Thymus (tissue), 11 donors: ENCODE results near the gene MBD1. TPM values are rescaled to one million over a fixed set of nuclear protein-coding genes. Genes with fewer than 3 reads are reported as not detected.
A peak's percentile ranks its signal among the peaks of the same experiment; 100 is the strongest.

Experiments used
- DNase-seq, 9 donors: peaks; one replicate each; pipeline ENCODE4 v3.0.0-alpha.2; 2013; ENCODE audit warnings: low spot score in 9 of 9, low read depth in 6 of 9, missing footprints in 1 of 9
- H3K27ac ChIP-seq, 2 donors: one replicate each; pipeline ENCODE4 v1.5.1; 2013; ENCODE audit warnings: control low read depth in 1 of 2, low read depth in 1 of 2, low read length in 1 of 2, mild to moderate bottlenecking in 1 of 2, moderate library complexity in 1 of 2
- H3K27me3 ChIP-seq, 2 donors: one replicate each; pipeline ENCODE4 v1.5.1; 2013; ENCODE audit warnings: low read length in 1 of 2; ENCODE audit not compliant: control insufficient read depth in 2 of 2, insufficient read depth in 1 of 2
- H3K36me3 ChIP-seq, 2 donors: one replicate each; pipeline ENCODE4 v1.5.1; 2013; ENCODE audit warnings: low read length in 1 of 2, mild to moderate bottlenecking in 1 of 2, moderate library complexity in 1 of 2; ENCODE audit not compliant: control insufficient read depth in 2 of 2, insufficient read depth in 2 of 2
- H3K4me1 ChIP-seq, 2 donors: one replicate each; pipeline ENCODE4 v1.5.1; 2013; ENCODE audit warnings: low read length in 2 of 2; ENCODE audit not compliant: control insufficient read depth in 2 of 2, insufficient read depth in 2 of 2
- H3K4me3 ChIP-seq, 2 donors: one replicate each; pipeline ENCODE4 v1.5.1; 2013; ENCODE audit warnings: low read length in 2 of 2, control low read depth in 1 of 2, mild to moderate bottlenecking in 1 of 2
- H3K9me3 ChIP-seq, 2 donors: one replicate each; pipeline ENCODE4 v1.5.1; 2013; ENCODE audit warnings: low read length in 1 of 2, mild to moderate bottlenecking in 1 of 2; ENCODE audit not compliant: control insufficient read depth in 2 of 2, insufficient read depth in 1 of 2
- WGBS: extraction: QIAGEN DNeasy Blood & Tissue Kit; methylation state at CpG from one replicate; pipeline ENCODE4 v1.1.7; 2013; 5-methylcytosine and 5-hydroxymethylcytosine counted together
- polyA plus RNA-seq: library from polyadenylated mRNA; stranded (reverse); fragments of 200-250 nt; gene quantifications from one replicate; pipeline ENCODE4 v1.2.3, GENCODE V29; 2013
- total RNA-seq: library from RNA; stranded (reverse); fragments of 120-200 nt; gene quantifications from one replicate; pipeline ENCODE4 v1.2.4, GENCODE V29; 2013
- donor health status: healthy.

Gene MBD1
- total and polyA plus RNA-seq, 2 donors, result 37.3 to 48.9 TPM

DNA sequence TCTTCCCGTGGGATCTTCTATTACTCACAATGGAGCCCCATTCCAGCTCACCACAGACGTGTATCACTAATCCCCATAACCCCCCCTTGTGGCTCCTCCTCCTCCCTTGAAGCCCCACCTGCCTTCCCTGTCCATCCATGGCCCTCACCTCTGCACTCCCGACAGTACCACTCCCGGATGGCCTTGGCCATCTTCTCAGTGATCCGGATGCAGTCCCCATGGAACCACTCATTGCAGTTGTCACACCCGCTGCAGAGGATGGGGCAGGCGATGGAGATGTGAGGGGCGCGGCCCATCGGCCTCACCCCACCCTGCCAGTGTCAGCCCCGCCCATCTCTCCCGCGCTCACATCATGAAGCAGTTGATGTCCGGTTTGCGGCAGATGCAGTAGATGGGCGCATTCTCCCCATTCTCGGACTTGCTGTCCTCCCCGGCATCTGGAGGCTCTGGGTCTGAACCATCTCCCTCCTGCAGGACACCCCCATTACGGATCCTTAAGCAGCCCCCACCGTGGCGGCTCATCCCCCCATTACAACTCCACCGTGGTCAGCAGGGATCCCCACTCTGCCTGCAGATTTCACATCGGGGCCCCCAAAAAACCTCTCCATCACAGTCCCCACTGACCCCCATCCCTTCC is 5.2 kb upstream of the MBD1 start:
- Histone ChIP-seq H3K27me3 (no peaks in the 10 kb centered on the region), H3K9me3 (peaks cover 0 to 5% of the 10 kb centered on the region in 2 donors), H3K36me3 (peaks cover 39 to 44% of the 10 kb centered on the region in 2 donors), H3K4me3 (peak overlapping the region; percentile 56 to 80), H3K27ac (no peak overlapping the region), H3K4me1 (peaks cover 10 to 19% of the 10 kb centered on the region in 2 donors)
- WGBS, result 54% methylated on average over 23 of the region's 23 CpGs
- peak in 1 of 9 donors; percentile 16 for DNase-seq

DNA sequence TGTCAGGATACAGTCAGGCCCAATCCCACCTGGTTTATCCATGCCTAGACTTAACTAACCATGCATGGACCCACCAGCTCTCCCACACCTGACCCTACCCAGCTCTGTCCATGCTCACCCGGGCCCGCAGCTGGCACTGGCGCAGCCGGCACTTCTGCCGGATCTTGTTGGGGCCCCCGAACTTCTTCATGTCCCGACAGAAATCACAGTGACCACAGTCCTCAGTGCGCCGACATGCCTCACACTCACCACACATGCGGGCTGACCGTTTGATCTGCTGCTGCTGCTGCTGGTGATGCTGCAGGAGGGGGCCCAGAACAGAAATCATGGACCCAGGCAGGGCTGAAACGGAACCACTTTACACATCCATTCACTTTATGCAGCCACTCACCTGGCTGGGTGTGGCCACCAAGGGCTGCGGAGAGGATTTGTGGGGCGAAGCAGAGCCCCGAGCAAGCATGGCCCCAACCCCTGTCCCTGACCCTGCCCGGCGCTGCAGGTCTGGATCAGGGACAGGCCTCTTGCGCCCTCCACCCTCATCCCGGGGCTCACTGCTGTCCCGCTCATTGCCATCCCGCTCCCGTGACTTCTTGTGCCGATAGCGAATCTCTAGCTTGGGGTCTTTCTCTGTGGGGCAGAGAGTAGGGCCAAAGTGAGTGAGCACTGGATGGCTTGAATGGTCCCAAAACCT is 4.5 kb upstream of the MBD1 start:
- H3K4me1 ChIP-seq, result peaks cover 10 to 20% of the 10 kb centered on the region in 2 donors

DNA sequence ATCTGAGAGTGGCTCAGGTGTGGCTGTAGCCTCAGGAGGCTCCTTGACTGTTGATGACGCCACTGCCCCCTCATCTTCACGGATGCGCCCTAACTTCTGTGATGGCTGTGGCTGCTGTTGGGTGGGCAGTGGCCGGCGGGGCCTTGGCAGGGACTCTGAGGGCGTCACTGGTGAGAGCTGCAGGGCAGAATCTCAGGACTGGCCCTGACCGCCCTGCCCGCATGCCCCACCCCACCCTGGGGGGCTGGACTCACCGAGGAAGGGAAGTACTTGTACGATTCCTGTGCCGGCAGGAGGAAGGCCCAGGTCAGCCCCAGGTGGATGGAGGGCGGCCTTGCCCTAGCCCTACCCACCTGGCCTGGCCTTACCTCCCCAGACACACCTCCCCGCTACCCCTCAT is 3.7 kb upstream of the MBD1 start:
- H3K27ac ChIP-seq, result no peak overlapping the region
- no peak for DNase-seq
- H3K4me3 ChIP-seq, result no peak overlapping the region
- H3K36me3 ChIP-seq, result peaks cover 39 to 44% of the 10 kb centered on the region in 2 donors
- H3K4me1 ChIP-seq, result peaks cover 17 to 27% of the 10 kb centered on the region in 2 donors
- H3K9me3 ChIP-seq, result peaks cover 0 to 5% of the 10 kb centered on the region in 2 donors
- whole genome bisulfite sequencing, result 98% methylated on average over 13 of the region's 13 CpGs
- no peaks in the 10 kb centered on the region for H3K27me3 ChIP-seq

More for the DNA sequence above, 4.5 kb upstream of the MBD1 start:
- Histone ChIP-seq H3K27me3 (no peaks in the 10 kb centered on the region), H3K9me3 (peaks cover 0 to 5% of the 10 kb centered on the region in 2 donors), H3K4me3 (no peak overlapping the region), H3K36me3 (peaks cover 39 to 44% of the 10 kb centered on the region in 2 donors), H3K27ac (no peak overlapping the region)
- over 99% methylated on average over 24 of the region's 24 CpGs for WGBS
- no peak for DNase-seq

DNA sequence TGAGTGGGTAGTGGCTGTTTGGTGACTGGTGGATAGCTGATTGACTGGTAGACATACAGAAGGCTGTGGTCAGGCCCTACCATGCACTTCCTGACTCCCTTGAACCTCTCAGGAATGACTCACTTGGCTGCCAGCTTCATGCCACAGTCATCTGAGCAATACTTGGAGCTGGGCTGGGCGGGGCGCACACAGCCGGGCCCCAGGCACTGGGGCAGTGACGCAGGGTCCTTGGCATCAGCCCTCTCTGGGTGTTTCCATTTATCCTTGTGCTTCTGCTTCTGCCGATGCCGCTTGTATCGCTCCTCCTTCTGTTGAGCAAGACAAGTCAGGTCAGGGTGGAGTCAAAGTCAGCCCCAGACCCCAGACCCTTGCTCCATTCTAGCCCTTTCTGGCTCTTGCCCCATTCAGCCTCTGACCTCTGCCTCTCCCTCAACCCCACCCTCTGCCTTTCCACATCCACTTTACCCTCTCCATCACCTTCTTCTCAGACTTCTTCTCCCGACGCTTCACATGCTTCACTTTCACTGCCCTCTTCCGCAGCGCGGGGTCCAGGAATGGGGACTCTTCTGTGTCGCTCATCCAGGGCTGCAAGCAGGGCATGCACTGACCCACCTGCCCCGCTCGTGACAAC is 3.0 kb upstream of the MBD1 start:
- no peak for DNase-seq
- WGBS, result 98% methylated on average over 15 of the region's 15 CpGs
- H3K4me3 ChIP-seq, result no peak overlapping the region
- H3K27ac ChIP-seq, result no peak overlapping the region
- no peaks in the 10 kb centered on the region for H3K27me3 ChIP-seq
- H3K4me1 ChIP-seq, result peaks cover 22 to 32% of the 10 kb centered on the region in 2 donors
- peaks cover 39 to 45% of the 10 kb centered on the region in 2 donors for H3K36me3 ChIP-seq
- H3K9me3 ChIP-seq, result peaks cover 0 to 5% of the 10 kb centered on the region in 2 donors

DNA sequence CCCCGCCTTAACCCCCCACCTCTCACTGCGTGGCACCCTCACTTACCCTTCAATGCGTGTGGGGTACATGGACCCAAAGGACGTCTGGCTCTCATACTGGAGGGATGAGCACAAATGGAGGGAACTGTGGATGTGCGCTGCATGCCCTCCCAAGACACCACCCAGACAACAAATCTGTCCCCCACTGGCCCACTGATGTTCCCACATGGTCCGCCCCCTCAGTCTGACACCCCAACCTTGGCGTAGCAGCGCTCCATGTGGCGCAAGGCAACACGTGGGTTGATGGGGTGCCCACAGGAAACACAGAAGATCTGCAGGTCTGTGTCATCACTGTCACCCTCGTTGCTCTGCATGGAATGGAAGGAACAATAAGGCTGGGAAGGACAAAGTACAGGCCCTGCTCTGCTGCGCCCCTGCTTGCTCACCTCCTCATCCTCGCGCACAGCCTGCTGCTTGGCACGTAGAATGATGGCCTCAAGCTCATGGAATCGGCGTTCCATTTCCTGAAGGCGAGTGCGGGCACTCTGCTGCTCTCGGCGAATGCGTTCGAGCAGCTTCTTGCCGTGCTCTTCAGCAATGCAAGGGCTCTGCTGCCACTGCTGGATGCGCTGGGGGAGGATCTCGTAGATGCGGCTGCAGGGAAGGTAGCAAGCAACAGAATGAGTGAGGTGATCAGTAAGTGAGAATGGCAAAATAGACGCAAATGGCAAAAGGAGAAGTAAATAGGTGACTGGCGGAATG is 2.3 kb upstream of the MBD1 start:
- Histone ChIP-seq H3K36me3 (peaks cover 39 to 52% of the 10 kb centered on the region in 2 donors), H3K4me3 (no peak overlapping the region), H3K9me3 (peaks cover 0 to 5% of the 10 kb centered on the region in 2 donors), H3K27me3 (no peaks in the 10 kb centered on the region), H3K27ac (no peak overlapping the region), H3K4me1 (peaks cover 27 to 32% of the 10 kb centered on the region in 2 donors)
- WGBS, result 95% methylated on average over 29 of the region's 29 CpGs
- DNase-seq, result no peak

DNA sequence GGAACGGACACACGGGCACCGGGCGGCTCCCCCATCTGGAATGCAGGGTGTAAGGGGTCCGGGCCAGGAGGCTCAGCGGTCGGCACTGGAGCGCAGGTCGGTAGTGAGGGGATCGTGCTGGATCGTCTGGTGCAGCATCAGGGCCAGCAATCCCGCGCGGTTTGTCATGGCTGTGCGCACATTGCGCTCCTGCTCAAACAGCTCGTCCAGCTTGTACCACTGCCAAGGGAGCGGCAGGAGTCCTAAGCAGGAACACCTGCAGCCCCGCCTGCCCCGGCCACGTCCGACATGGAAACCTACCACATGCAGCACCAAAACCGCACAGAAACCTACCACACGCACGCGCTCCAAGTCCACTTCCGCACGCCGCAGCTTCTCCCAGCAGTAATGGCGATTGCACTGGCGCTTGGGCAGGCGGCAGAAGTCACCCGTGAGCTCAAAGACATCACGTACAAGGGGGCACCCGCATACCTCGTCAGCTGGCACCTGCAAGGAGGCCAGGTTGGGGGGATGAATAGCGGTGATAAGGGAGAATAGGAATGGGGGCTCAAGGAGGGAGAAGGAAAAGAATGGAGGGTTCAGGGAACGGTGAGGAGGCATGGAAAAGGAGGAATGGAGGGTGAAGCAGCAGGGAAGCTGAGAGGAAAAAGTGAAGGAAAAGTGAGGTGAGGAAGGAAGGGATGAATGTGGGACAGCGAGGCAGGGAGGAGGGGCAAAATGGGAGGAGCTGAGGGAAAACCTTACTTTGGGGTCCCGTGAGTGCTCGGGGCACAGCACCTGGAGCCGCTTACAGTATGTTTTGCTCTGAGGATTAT is 1.4 kb upstream of the MBD1 start:
- Histone ChIP-seq H3K4me3 (no peak overlapping the region), H3K27me3 (no peaks in the 10 kb centered on the region), H3K4me1 (peaks cover 27 to 32% of the 10 kb centered on the region in 2 donors), H3K36me3 (peaks cover 39 to 58% of the 10 kb centered on the region in 2 donors), H3K9me3 (peaks cover 0 to 5% of the 10 kb centered on the region in 2 donors), H3K27ac (no peak overlapping the region)
- 97% methylated on average over 42 of the region's 42 CpGs for WGBS
- no peak for DNase-seq

DNA sequence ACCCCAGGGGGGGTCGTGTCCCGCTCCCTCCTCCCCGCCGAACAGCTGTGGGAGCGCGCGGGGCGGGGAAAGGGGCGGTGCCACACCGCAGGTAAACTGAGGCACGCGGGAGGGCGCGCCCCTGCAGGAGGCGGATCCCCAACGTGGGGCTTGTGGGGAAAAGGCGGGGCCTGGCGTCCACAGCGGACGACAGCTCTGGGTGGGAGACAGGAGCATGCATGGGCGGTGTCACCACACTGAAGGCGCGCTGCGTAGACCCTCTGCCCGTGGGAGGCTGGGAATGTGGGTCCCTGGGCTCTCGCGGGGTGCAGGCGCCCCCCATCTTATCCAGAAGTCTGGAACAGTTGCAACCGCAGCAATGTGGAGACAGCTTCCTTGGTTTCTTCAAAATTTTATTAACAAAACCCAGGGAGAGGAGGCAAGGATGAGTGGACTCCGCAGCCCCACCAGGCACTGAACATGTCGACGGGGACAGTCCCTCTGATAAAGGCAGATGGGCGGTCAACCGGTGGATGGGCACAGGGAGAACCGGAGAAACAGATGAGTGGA is 723 bp upstream of the MBD1 start:
- DNase-seq, result no peak
- WGBS, result 44% methylated on average over 35 of the region's 35 CpGs
- Histone ChIP-seq H3K4me1 (peaks cover 27 to 32% of the 10 kb centered on the region in 2 donors), H3K36me3 (peaks cover 39 to 63% of the 10 kb centered on the region in 2 donors), H3K27ac (peak overlapping the region; percentile 96 to 98), H3K9me3 (peaks cover 0 to 5% of the 10 kb centered on the region in 2 donors), H3K4me3 (peak overlapping the region; percentile 75 to 77), H3K27me3 (no peaks in the 10 kb centered on the region)

DNA sequence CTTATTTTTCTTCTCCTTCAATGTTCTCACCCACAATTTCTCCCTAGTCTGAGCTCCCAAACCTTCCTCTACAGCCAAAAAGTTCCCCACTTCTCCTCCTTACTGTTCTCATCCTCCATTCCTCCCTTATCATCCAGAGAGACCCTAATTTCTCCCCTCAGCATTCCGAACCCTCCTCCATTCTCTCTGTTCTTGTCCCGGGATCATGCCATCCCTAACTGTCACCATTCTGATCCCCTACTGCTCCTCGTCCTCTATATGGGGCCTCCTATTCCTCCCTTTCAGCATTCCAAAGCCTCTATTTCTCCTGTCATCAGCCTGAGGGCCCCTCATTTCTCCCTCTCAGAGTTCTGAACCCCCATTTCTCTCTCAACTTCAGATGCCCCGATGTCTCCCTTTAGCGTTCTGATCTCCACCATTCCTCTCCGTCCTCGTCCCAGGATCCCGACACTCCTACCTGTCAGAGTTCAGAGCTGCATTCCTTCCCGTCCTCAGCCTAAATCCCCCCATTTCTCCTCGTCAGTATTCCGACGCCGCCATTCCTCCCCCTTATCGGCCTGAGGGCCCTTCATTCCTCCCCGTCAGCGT is 522 bp downstream of the MBD1 start:
- Histone ChIP-seq H3K4me1 (peaks cover 21 to 22% of the 10 kb centered on the region in 2 donors), H3K36me3 (peaks cover 52 to 73% of the 10 kb centered on the region in 2 donors)

More for the DNA sequence above, 522 bp downstream of the MBD1 start:
- H3K4me3 ChIP-seq, result peak overlapping the region; percentile 75 to 77
- peaks cover 0 to 5% of the 10 kb centered on the region in 2 donors for H3K9me3 ChIP-seq
- H3K27me3 ChIP-seq, result no peaks in the 10 kb centered on the region
- WGBS, result 3% methylated on average over 16 of the region's 16 CpGs
- H3K27ac ChIP-seq, result peak overlapping the region; percentile 96 to 98
- DNase-seq, result peak in 1 of 9 donors; percentile 13
